Tibial nerve (tissue), 4 donors: ENCODE results near the gene OLR1.

Source experiments
- CTCF ChIP-seq, 5 experiments: fragments of 200-600 bp in 3 of 5; fragments of 450-650 bp in 2 of 5; sonication (generic) in 3 of 5; IDR thresholded peaks; one replicate each; pipeline ENCODE4 v1.5.1; 2016 to 2019; ENCODE audit warnings: antibody characterized with exemption in 5 of 5, mild to moderate bottlenecking in 3 of 5, moderate library complexity in 2 of 5
- EP300 ChIP-seq, 2 donors: sonication (generic); formaldehyde crosslinking; IDR thresholded peaks; one replicate each; pipeline ENCODE4 v1.6.1; 2017; ENCODE audit warnings: antibody characterized with exemption in 2 of 2, mild to moderate bottlenecking in 1 of 2
- POLR2A ChIP-seq, 2 donors: fragments of 450-650 bp; IDR thresholded peaks; one replicate each; pipeline ENCODE4 v1.6.1; 2017; ENCODE audit warnings: antibody characterized with exemption in 2 of 2, mild to moderate bottlenecking in 2 of 2, moderate library complexity in 2 of 2

- TF ChIP-seq CTCF (IDR thresholded peaks at IDR 0.05) = peak; percentile 58 to 71 (median 65)
- TF ChIP-seq EP300 (IDR thresholded peaks at IDR 0.05) = no peak
- TF ChIP-seq POLR2A (IDR thresholded peaks at IDR 0.05) = no peak
These were observed 18.8 kb upstream of the OLR1 start for GRCh38 chr12:10190558-10191388.
